GM18858 (cell line): Measurements from ENCODE around the gene ABCD4.
"Not testable (repeated sequence)": the region's sequence is repeated elsewhere in the genome, so short reads cannot be mapped to it uniquely, and the experiment has no call there.

Experiments used
- ATAC-seq: cut with Tn5 transposase; IDR thresholded peaks from one replicate; pipeline ENCODE4 v1.9.1; 2021; ENCODE audit not compliant: unreplicated experiment

The ABCD4 gene

GRCh38 chr14:74302152-74302628, 544 bp downstream of the ABCD4 start:
- peak; percentile 13 for ATAC-seq

GRCh38 chr14:74301594-74302151, 1.1 kb downstream of the ABCD4 start:
- ATAC-seq = no peak

GRCh38 chr14:74299061-74299545, 3.6 kb downstream of the ABCD4 start:
- no peak for ATAC-seq

- no peak for ATAC-seq
These were observed 4.7 kb downstream of the ABCD4 start for GRCh38 chr14:74297986-74298385.

- ATAC-seq = no peak
These were observed 6.7 kb downstream of the ABCD4 start for GRCh38 chr14:74296037-74296467.

- ATAC-seq = no peak
These were observed 9.1 kb downstream of the ABCD4 start for GRCh38 chr14:74293606-74294005.

- no peak for ATAC-seq
These were observed 10.7 kb downstream of the ABCD4 start for GRCh38 chr14:74292061-74292460.

GRCh38 chr14:74290415-74290814, 12.3 kb downstream of the ABCD4 start:
- no peak for ATAC-seq

GRCh38 chr14:74289801-74290200, 12.9 kb downstream of the ABCD4 start:
- no peak for ATAC-seq

- ATAC-seq = no peak
These were observed 16.0 kb downstream of the ABCD4 start for GRCh38 chr14:74286736-74287135.

GRCh38 chr14:74281069-74281468, 21.7 kb downstream of the ABCD4 start:
- no peak for ATAC-seq

GRCh38 chr14:74278080-74278479, 24.7 kb downstream of the ABCD4 start:
- no peak for ATAC-seq

GRCh38 chr14:74275241-74275841, 27.4 kb downstream of the ABCD4 start:
- ATAC-seq = no peak

GRCh38 chr14:74271365-74271764, 31.4 kb downstream of the ABCD4 start:
- no peak for ATAC-seq

GRCh38 chr14:74270382-74271177, 32.2 kb downstream of the ABCD4 start:
- ATAC-seq = not testable (repeated sequence)

- no peak for ATAC-seq
These were observed 35.1 kb downstream of the ABCD4 start for GRCh38 chr14:74267588-74267987.

GRCh38 chr14:74265301-74265965, 37.3 kb downstream of the ABCD4 start:
- ATAC-seq = no peak

GRCh38 chr14:74263921-74264320, 38.8 kb downstream of the ABCD4 start:
- no peak for ATAC-seq

GRCh38 chr14:74263181-74263580, 39.6 kb downstream of the ABCD4 start:
- no peak for ATAC-seq

- no peak for ATAC-seq
These were observed 40.7 kb downstream of the ABCD4 start for GRCh38 chr14:74262076-74262475.

- ATAC-seq = no peak
These were observed 41.4 kb downstream of the ABCD4 start for GRCh38 chr14:74261288-74261687.
